GM12878 (cell line): Measurements from ENCODE around the gene KDM5D. TPM values are rescaled to one million over a fixed set of nuclear protein-coding genes. Genes with fewer than 3 reads are reported as not detected.

Experiments
- ATAC-seq: fragments of 200-7000 bp; cut with Tn5 transposase; 3 replicates; pipeline ENCODE4 v1.9.1; 2020; ENCODE audit warnings: mild to moderate bottlenecking, moderate library complexity
- BruUV-seq: library from RNA; stranded (reverse); fragments of 400-500 nt; replicated peaks from 2 replicates; lab custom pipeline; 2021; lab: Mats Ljungman, UMichigan
- CTCF ChIA-PET: fragments of 300-600 bp; sonication (Branson Sonifier 250); formaldehyde crosslinking; extraction: SDS; loops from one replicate; lab custom pipeline; 2021; ENCODE audit warnings: inconsistent platforms; lab: Yijun Ruan, JAX
- POLR2A ChIA-PET: fragments of 350-600 bp; formaldehyde crosslinking; extraction: SDS; loops from one replicate; lab custom pipeline; 2021; ENCODE audit warnings: inconsistent platforms; lab: Charles Lee
- RAD21 ChIA-PET: fragments of 300-600 bp; sonication (Branson Sonifier 250); formaldehyde crosslinking; loops from one replicate; lab custom pipeline; 2023; ENCODE audit warnings: antibody characterized with exemption; ENCODE audit not compliant: unreplicated experiment; lab: Charles Lee
- SMC1A ChIA-PET: fragments of 300-600 bp; sonication (Branson Sonifier 250); formaldehyde crosslinking; loops from one replicate; lab custom pipeline; 2023; ENCODE audit not compliant: unreplicated experiment, uncharacterized antibody; lab: Charles Lee
- DNase-seq: peaks from one replicate; pipeline ENCODE4 v3.0.0-alpha.2; 2011; ENCODE audit warnings: low read depth, low spot score
- FAIRE-seq: peaks from 3 replicates; lab custom pipeline; 2011; peaks lifted over from hg19 to GRCh38; lab: Jason Lieb, UNC
- H2AFZ ChIP-seq: 2 replicates; pipeline ENCODE4 v1.6.0; 2011; ENCODE audit warnings: low read depth, low read length, control low read depth; ENCODE audit not compliant: control insufficient read depth
- H3K27ac ChIP-seq: 2 replicates; pipeline ENCODE4 v1.5.1; 2011; ENCODE audit warnings: control low read depth; ENCODE audit not compliant: control insufficient read depth, insufficient read depth
- H3K27me3 ChIP-seq, 2 experiments: replicated peaks in 1 of 2; 2 replicates each; pipeline versions ENCODE4 v1.6.0 to v1.6.1; 2011; ENCODE audit warnings: low read length in 1 of 2; ENCODE audit not compliant: control insufficient read depth in 2 of 2, insufficient read depth in 2 of 2
- H3K36me3 ChIP-seq, 2 experiments: 2 replicates each; pipeline ENCODE4 v1.5.1; 2011; ENCODE audit warnings: low read length in 1 of 2; ENCODE audit not compliant: control insufficient read depth in 2 of 2, insufficient read depth in 2 of 2
- H3K4me1 ChIP-seq: 2 replicates; pipeline ENCODE4 v1.6.1; 2011; ENCODE audit warnings: mild to moderate bottlenecking, low read length, moderate library complexity, mixed read lengths; ENCODE audit not compliant: control insufficient read depth, insufficient read depth
- H3K4me2 ChIP-seq: 2 replicates; pipeline ENCODE4 v1.6.0; 2011; ENCODE audit warnings: control low read depth; ENCODE audit not compliant: control insufficient read depth, insufficient read depth
- H3K4me3 ChIP-seq: fragments of 200-600 bp; sonication (generic); 2 replicates; pipeline ENCODE4 v1.5.1; 2016
- H3K79me2 ChIP-seq: 2 replicates; pipeline ENCODE4 v1.6.0; 2011; ENCODE audit warnings: low read length; ENCODE audit not compliant: control insufficient read depth, insufficient read depth
- H3K9ac ChIP-seq: 2 replicates; pipeline ENCODE4 v1.8.0; 2011; ENCODE audit warnings: low read length, control low read depth, mixed read lengths; ENCODE audit not compliant: control insufficient read depth, insufficient read depth
- H3K9me3 ChIP-seq: replicated peaks from 3 replicates; pipeline ENCODE4 v1.5.1; 2011; ENCODE audit warnings: mild to moderate bottlenecking, low read length; ENCODE audit not compliant: control insufficient read depth, insufficient read depth
- H4K20me1 ChIP-seq: 2 replicates; pipeline ENCODE4 v1.6.0; 2011; ENCODE audit not compliant: control insufficient read depth, insufficient read depth
- ASH2L ChIP-seq: fragments of 300-600, 200-600 bp; sonication (generic); IDR thresholded peaks from 2 replicates; pipeline ENCODE4 v1.6.1; 2017; ENCODE audit warnings: low read depth, mild to moderate bottlenecking, borderline replicate concordance
- BMI1 ChIP-seq: fragments of 450-650 bp; IDR thresholded peaks from 2 replicates; pipeline ENCODE4 v1.6.1; 2016; ENCODE audit warnings: mild to moderate bottlenecking, moderate library complexity, borderline replicate concordance
- CREB1 ChIP-seq: IDR thresholded peaks from 2 replicates; pipeline ENCODE4 v1.6.1; 2012; ENCODE audit warnings: low read depth, mild to moderate bottlenecking, inconsistent platforms
- CREM ChIP-seq: IDR thresholded peaks from 2 replicates; pipeline ENCODE4 v1.6.1; 2014; ENCODE audit warnings: antibody characterized with exemption, low read depth
- DPF2 ChIP-seq: fragments of 450-650 bp; IDR thresholded peaks from 2 replicates; pipeline ENCODE4 v1.6.1; 2017; ENCODE audit warnings: mild to moderate bottlenecking
- EP300 ChIP-seq, 2 experiments: fragments of 150-350 bp in 1 of 2; IDR thresholded peaks; 2 replicates each; pipeline ENCODE4 v1.6.1; 2011 to 2012; ENCODE audit warnings: low read depth in 2 of 2, low read length in 2 of 2, borderline replicate concordance in 1 of 2, improper control_type of control experiment in 1 of 2, inconsistent platforms in 1 of 2; ENCODE audit not compliant: control insufficient read depth in 1 of 2
- GABPA ChIP-seq: IDR thresholded peaks from 2 replicates; pipeline ENCODE4 v1.6.1; 2014; ENCODE audit warnings: antibody characterized with exemption, low read depth, mild to moderate bottlenecking, inconsistent platforms
- HDGF ChIP-seq: fragments of 450-650 bp; IDR thresholded peaks from 2 replicates; pipeline ENCODE4 v1.6.1; 2016; ENCODE audit warnings: antibody characterized with exemption
- NFYB ChIP-seq: IDR thresholded peaks from 2 replicates; pipeline ENCODE4 v1.6.1; 2011; ENCODE audit warnings: low read depth, mild to moderate bottlenecking, low read length, improper control_type of control experiment, moderate library complexity; ENCODE audit not compliant: insufficient read depth
- PML ChIP-seq: IDR thresholded peaks from 2 replicates; pipeline ENCODE4 v1.6.1; 2012; ENCODE audit warnings: low read length, inconsistent platforms
- SIX5 ChIP-seq: IDR thresholded peaks from 2 replicates; pipeline ENCODE4 v1.6.1; 2011; ENCODE audit warnings: mild to moderate bottlenecking, low read depth, low read length, moderate library complexity; ENCODE audit not compliant: severe bottlenecking
- SREBF2 ChIP-seq: IDR thresholded peaks from 2 replicates; pipeline ENCODE4 v1.6.1; 2012; ENCODE audit warnings: mild to moderate bottlenecking, low read length
- WRNIP1 ChIP-seq: IDR thresholded peaks from 2 replicates; pipeline ENCODE4 v1.6.1; 2011; ENCODE audit warnings: low read depth, low read length, improper control_type of control experiment, borderline replicate concordance
- WGBS: methylation state at CpG from one replicate; pipeline ENCODE4 v1.1.6; 2016; ENCODE audit warnings: low lambda C conversion rate; ENCODE audit not compliant: insufficient replicate concordance, insufficient coverage; ENCODE audit errors: missing lambda C conversion rate; 5-methylcytosine and 5-hydroxymethylcytosine counted together
- in situ Hi-C: fragments of 300-500 bp; cut with MboI; formaldehyde crosslinking; loops from 9 replicates; pipeline ENCODE4 v1.14.3; 2018; ENCODE audit warnings: mixed read lengths
- intact Hi-C: fragments of 100-400 bp; cut with micrococcal nuclease; formaldehyde crosslinking; loops from one replicate; pipeline ENCODE4 v1.14.2; 2022; ENCODE audit not compliant: unreplicated experiment
- polyA plus RNA-seq, 11 experiments: library from polyadenylated mRNA; depleted of rRNA in 4 of 11; unstranded in 6 of 11; stranded (reverse) in 5 of 11; fragments of >200 nt; fragmentation: Nextera tagmentation in 4 of 11; fragmentation: Illumina TruSeq in 1 of 11; extraction: Ambion mirVana in 4 of 11; extraction: Trizol in 1 of 11; gene quantifications; 1 replicate in 1 of 11; 2 replicates in 10 of 11; pipeline versions ENCODE4 v1.2.1 to v1.2.3, GENCODE V29; 2011 to 2016; ENCODE audit warnings: inconsistent platforms in 2 of 11, missing spikeins in 2 of 11, low read depth in 1 of 11
- total RNA-seq, 4 experiments: library from RNA; depleted of rRNA in 3 of 4; stranded (reverse); fragments of >200 nt in 3 of 4; fragmentation: Illumina TruSeq in 1 of 4; extraction: Trizol in 1 of 4; gene quantifications; 2 replicates each; pipeline versions ENCODE4 v1.2.1 to v1.2.3, GENCODE V29; 2013 to 2021

KDM5D gene
- total and polyA plus RNA-seq, 10 of the 15 experiments (the other 5 are each of a cell fraction or from before 2014, with no cell fraction given) = 0.21 TPM; not detected in 9

DNA sequence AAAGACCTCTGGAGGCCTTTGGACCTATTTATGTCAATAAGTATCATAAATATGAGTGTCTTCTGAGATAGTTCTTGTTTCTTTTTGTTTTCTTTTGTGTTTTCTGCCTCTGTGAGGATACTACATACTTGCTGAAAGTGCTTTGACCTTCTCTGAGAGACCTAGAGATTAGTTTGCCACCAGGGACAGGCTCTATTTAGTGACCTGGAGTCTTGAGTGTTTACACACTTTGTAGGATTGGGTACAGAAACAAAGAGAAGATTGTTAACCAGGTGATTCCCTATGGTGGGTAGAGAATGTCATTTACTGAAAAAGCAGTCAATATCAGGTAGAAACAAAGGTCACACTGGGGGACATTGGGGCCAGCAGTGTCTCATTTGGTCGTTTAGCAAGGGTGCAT lies 63.7 kb downstream of the KDM5D start:
- ChIA-PET RAD21 (no interaction called here), POLR2A (no interaction called here), CTCF (no interaction called here), SMC1A (no interaction called here)
- WGBS = no CpG with 5 or more reads among the region's 1 CpG
- no TSS peak for BruUV-seq
- Histone ChIP-seq H3K4me1 (no peaks in the 10 kb centered on the region), H3K4me2 (no peak overlapping the region), H3K27ac (no peak overlapping the region), H3K27me3 (no peaks in the 10 kb centered on the region), H3K79me2 (no peaks in the 10 kb centered on the region), H3K4me3 (no peak overlapping the region), H3K9ac (no peak overlapping the region), H4K20me1 (no peaks in the 10 kb centered on the region), H3K36me3 (no peaks in the 10 kb centered on the region), H2AFZ (no peak overlapping the region), H3K9me3 (no peaks in the 10 kb centered on the region)
- FAIRE-seq (no peak), DNase-seq (no peak), ATAC-seq (no peak)
- in situ Hi-C loops = no loop called here
- intact Hi-C loops = no loop called here
- TF ChIP-seq BMI1 (no peak), PML (no peak), EP300 (IDR thresholded peaks at IDR 0.05; ENCODE audit: borderline replicate concordance in 1 of 2, control insufficient read depth in 1 of 2, low read depth in 2 of 2, low read length in 2 of 2) (no peak), CREB1 (no peak), ASH2L (no peak), WRNIP1 (no peak), HDGF (no peak), GABPA (no peak), SREBF2 (no peak), SIX5 (no peak), DPF2 (no peak), NFYB (no peak), CREM (no peak)
